Stimulated activated CD4-positive, alpha-beta T cell treated with anti-CD3 and anti-CD28 coated beads, TNF-alpha, amount 100 ng/mL, for 1 hour (primary cell): ENCODE results near the gene MSANTD2.
A peak's percentile ranks its signal among the peaks of the same experiment; 100 is the strongest.

Source experiments
- DNase-seq, 3 donors: peaks; one replicate each; pipeline ENCODE4 v3.0.0-alpha.2; 2020; ENCODE audit warnings: low read depth in 3 of 3, low spot score in 1 of 3

MSANTD2 gene

DNA sequence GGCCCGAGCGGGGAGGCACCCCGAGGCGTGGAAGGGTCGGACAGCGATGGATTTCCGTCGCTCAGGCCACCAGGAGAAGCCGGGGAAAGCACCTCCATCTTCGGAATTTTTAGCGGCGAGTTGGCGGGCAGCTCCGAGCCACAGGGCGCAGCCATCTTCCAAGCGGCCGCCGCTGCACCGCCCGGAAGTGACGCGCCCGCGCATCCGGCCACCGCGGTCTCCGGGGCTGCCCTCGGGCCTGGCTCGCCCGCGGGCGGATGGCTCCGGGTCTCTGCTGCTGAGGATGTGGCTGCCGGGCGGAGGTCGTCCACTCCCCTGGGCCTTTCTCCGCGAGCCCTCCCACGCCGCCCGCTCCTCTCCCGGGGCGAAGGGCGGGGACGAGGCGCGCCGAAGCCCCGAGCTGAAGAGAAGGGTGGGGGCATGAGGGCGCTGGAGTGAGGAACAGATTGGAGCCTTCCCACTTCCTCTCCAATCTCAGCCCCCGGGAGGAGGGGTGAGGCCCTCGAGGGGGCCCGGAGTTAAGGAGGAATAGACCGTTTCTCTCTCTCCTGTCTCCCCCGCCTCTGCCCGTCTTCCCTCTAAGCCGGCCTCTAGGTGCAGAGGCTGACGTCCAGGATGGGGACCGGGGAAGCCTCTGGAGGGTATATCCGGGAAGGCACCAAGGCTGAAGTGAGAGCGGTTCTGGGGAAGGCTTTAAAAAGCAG is at the start of gene MSANTD2:
Gene MSANTD2 (minus strand): TSS at position 181 of the 704 bp plus-strand sequence. CDS start 26 bp downstream, at position 155.
- DNase-seq, result peak; percentile 37 to 66 (median 52)

DNA sequence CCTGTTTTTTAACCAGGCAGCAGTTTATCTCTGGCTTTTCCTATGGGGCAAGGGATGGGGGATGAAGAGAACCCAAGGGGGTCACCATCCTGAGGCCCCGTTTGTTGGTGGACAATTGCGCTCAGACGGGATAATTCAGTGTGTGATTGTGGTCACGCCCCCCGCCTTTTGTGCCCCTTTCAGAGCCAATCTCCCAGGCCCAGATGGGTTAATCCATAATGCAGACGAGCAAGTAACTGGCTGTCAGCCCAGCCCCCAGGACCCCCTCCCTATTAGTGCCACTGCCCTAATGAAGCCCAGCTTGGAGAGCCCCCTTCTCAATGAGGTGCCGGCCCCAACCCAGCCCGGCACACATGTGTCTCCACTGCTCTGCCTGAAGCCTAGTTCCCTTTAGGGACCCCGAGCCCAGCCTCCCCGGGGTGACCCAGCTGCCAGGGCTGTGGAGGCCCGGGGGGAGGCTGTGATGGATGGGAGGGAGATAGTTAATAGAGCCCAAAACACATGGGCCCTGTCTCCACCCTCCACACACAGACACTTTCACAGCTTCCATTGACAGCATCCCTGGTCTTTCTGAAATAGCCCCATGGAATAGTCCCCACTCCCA is 46.0 kb upstream of the MSANTD2 start:
- DNase-seq, result no peak

DNA sequence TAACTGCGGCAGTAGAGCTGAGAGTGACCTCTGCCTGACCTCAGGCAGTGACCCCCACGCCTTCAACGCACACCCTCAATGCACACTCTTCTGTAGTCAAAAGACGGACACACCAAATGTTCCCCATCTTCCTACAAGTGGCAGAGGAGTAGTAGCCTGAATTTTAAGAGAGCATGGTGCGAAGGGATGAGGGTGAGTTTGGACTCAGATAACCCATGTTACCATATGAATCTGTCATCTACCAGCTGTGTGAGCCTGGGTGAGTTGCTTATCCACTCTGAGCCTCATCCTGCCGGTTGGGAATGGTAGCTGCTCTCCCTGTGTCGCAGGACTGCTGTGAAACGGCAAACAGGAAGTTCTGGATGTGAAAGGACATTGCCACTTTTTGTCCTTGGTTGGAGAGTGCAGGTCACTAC is 44.5 kb upstream of the MSANTD2 start:
- no peak for DNase-seq

DNA sequence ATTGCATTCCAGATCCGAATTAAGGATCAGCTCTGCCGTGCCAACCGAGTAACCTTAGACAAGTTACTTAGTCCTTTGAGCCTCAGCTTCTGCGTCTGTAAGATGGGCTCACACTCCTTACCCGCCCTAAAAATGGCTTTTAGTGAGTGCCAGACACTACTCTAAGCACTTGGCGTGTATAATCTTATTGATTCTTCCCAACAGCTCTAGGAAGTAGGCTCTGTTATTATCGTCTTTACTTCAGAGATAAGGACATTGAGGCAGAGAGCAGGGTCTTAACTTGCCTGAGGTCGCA is 43.4 kb upstream of the MSANTD2 start:
- no peak for DNase-seq

DNA sequence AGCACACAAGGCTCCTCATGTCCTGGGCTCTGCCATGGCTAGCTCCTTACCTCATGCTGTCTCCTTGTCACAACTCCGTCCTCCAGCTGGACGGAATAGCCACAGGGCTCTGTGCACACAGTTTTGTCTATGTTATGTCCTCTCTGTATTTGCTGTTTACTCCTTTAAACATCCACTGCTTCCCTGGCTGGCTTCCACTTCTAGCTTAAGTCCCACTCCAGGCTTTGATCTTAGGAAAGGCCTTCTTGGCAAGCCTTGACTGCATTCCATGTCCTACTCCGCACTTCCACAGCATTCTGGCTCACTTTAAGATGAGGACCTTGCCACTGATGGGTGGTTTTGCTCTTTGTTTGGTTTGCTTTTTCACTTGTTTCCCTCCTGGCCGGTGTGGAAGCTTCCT is 42.1 kb upstream of the MSANTD2 start:
- DNase-seq, result no peak

DNA sequence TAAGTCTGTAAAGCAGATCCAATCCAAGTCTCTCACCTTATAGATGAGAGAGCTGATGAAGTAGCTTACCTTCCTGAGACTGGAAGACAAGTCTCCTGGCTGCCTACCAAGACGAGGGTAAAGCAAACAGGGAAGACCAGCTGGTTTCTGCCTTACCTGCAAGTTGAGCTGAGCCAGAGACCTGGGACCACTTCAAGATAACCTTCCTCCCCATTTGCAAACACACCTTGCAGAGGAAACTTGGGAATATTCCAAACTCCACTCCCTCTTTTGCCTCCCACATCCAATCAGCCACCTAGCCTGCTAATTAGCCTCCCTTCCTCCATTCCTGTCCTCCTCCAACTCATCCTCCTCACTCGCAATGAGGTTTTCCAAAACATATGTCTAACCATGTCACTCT is 41.6 kb upstream of the MSANTD2 start:
- no peak for DNase-seq

DNA sequence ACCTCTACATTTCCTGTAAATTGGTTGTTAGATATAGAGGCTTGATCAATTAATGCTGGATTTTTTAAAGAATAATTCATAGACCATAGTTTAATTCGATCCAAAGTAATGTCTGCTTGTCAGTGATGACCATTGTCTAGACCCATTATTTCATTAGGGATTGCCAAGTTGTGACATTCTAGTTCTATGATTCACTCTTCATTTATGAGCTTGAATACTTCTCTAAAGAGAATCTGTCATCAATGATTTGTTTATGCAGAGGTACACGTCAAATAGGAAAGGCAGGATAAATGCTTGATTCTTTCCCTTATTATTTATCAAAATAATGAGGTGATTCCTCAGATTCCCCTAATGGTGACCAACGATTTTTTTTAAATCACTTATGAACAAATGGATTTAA is 41.0 kb upstream of the MSANTD2 start:
- DNase-seq, result no peak

DNA sequence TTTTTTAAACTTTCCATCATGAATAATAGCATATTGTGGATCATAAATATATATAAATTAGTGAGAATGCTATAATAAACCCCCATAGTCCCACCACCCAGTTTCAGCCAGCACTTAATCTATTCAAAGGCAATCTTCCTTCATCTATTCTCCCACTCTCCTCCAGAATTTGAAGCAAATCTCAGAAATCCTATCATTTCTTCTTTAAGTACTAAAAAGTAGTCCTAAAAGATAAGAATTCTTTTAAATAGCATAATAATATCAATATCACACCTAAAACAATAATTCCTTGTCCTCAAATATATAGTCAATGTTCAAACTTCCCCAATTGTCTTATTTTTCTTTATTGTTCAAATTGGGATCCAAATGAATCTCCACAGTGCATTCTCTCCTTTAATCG is 40.5 kb upstream of the MSANTD2 start:
- no peak for DNase-seq

DNA sequence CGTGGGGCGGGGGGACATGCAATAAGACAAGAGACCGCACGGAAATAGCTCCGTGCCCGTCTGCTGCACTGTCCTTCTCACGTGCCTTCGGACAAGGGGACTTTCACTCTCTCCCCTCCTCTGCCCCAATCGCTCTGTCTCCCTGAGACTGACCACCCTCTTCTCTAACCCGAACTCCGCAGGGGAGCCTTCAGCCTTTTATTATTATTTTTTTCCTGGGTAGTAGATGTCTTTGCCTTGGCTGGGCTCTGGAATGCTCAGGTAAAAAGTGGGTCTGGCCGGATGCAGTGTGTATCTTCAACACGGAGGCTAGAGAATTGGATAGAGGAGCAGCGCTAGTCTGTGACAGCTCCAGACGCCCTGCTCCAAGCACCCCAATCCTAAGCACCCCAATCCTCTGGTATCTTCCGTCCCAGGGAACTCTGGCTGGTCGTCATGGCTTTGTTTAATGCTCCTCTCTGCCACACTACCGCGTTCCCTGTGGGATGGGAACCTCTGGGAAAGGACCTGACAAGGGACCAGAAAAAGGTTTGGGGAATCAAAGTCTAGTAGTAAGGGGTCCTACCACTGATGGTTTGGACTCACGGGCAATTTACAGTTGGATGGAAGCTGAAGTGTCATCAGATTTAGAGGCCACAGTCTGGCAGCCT is 39.9 kb upstream of the MSANTD2 start:
- no peak for DNase-seq

DNA sequence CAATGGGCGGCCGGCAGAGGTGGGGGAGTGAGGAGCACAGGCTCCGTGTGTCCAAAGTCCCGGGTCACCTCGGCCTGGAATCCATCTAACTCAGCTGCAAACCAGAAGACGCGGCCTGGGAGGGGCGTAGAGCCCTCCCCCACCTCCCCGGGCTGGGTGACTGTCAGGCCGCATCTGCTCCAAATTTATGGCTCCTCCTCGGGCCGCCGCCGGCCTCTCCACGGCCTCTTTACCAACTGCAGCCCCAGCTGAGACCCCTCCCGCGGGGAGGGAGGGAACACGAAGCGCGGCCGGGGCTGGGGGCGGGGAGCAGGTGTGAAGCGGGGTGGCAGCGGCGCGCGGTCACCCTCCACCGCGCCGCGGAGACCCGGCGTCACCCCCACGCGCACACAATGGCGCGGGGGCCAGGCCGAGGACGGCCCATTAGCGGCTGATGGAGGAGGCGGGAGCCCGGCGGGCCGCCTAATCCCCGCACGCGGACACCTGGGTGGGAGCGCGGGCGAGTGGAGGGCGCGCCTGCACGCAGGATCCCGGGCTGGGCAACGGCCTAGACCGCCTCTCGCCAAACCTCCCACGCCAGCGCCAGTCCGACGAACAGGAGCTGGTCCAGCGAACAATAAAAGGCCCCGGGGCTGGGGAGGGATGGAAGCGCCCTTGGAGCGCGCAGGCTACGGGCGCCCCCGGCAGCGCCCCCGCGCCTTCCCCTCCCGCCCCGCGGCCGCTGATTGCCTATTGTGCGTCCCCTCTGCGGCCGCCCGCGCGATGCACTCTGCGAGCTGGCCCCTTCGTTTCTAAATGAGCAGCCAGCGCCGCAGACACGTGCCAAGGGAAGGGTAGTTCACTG is 39.1 kb upstream of the MSANTD2 start:
- DNase-seq, result no peak

DNA sequence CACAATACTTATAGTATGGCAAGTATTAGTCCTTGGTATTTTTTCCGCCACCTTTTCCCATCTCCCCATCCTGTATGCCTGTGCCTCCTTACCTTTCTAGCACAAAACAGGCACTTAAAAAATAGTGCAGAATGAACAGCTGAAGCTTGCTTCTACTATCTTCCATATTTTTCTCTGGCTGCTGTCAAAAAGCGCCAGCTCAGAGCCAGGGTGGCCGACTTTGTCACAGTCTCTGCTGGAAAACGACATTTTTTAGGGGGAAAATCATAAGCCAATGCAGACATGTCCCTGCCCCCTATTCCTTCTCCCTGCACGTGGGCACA is 38.6 kb upstream of the MSANTD2 start:
- DNase-seq, result no peak

DNA sequence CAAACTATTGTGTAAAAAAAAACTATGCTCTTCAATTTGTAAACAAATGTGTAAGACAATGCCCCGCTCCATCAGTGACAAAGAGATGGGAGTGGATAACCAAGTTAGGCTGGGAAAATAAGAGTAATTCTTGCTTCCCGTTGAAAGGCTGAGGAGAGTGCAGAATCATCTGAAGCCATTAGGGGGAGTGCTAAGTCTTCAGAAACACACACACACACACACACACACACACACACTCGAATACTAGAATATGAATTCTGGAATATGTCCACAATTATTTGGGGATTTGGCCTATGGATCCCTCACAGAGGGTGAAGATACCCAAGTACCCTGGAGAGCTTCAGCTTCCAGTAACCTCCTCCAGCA is 37.3 kb upstream of the MSANTD2 start:
- no peak for DNase-seq

DNA sequence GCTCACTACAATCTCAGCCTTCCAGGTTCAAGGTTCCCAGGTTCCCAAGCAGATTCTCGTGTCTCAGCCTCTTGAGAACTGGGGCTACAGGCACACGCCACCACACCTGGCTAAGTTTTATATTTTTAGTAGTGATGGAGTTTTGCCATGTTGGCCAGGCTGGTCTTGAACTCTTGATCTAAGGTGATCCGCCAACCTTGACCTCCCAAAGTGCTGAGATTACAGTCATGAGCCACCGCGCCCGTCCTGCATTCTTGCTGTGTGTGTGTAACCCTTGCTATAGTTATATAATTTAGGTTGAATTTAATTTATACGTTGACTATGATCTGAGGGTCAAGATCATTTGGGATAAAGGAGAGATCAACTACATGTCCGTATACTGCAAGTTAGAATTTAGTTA is 35.7 kb upstream of the MSANTD2 start:
- no peak for DNase-seq

DNA sequence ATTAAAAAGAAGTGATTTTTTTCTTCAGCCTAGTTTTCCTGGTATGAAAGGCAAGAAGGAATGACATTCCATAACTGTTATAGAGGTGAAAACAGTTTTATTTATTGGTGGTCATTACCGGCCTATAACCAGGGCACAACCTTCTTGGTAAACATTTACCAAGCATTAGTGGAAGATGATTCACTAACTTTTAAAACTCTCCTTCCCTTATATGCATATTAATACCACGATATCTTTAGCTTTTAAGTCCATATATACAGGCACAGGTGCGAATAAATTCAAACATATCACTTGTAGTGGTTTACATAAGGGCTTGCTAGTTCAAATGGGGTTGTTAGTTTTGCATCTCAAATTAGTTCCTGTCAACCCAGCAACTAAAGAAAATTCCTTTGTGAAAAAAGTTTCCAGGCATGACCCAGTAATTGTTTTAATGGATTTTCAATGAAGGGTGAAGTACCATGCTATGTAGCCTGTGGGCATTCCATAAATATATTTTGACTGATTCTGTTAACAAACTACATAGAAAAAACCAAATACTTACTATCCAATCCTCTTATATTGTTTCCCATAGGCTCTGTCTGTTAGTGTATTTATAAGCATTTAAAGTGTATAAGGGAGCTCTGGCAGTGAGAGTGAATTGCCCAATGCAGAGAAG is 34.4 kb upstream of the MSANTD2 start:
- no peak for DNase-seq

DNA sequence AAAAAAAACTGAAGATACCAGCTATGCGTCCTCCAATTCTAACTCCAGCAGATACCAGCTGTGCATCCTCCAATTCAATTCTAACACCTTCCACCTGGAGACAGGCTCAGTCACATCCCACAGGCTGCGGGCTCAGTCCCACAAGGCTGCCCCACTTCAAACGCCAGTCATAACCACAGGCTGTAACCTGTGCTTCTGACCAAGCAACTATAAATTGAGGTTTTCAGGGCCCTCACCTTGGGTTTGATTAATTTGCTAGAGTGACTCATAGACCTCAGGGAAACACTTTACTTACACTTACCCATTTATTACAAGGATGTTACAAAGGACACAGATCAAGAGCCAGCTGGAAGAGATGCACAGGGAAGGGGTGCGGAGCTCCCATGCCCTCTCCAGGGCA is 32.4 kb upstream of the MSANTD2 start:
- DNase-seq, result no peak

DNA sequence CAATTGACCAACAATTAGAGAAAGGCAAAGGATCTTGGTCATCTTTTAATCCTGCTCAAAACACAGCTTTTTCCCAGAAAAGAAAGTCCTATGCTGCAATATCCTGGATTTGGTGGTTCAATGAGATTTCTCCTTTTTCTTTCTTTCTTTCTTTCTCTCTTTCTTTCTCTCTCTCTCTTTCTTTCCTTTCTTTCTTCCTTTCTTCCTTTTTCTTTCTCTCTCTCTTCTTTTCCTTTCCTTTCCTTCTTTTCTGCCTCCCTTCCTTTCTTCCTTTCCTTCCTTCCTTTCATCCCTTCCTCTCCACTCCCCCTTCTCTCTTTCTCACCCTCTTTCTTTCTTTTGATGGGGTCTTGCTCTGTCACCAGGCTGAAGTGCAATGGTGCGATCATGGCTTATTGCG is 31.7 kb upstream of the MSANTD2 start:
- DNase-seq, result no peak

DNA sequence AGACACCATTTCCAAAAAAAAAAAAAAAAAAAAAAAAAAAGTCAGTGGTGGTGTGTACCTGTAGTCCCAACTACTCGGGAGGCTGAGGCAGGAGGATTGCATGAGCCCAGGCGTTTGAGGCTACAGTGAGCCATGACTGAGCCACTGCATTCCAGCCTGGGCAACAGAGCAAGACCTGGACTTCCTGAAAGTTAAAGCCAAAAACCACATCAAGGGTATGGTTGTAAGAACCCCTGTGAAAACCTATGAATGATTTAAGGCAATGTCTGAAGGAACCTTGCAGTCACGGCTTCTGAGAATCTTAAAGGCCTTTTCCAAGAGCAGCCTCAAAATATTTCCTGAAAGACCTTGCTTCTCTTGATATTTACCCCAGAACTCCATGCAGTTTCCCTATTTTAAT is 30.5 kb upstream of the MSANTD2 start:
- no peak for DNase-seq

DNA sequence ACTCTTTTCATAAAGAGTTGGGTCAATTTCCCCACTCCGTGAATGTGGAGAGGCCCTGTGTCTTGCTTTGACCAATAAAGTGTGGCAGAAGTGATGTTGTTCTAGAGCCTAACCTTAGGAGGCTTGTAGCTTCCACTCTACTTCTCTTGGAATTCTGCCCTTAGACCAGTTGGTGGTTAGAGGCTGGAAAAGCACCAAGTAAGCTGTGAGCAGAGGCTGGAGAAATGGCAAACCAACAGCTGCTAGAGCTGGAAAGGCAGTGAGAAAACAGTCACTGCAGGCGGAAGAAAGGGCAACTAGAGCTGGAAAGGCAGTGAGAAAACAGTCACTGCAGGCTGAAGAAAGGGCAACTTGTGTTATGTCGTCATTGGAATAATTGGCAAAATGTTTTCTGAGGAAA is 29.8 kb upstream of the MSANTD2 start:
- DNase-seq, result no peak

DNA sequence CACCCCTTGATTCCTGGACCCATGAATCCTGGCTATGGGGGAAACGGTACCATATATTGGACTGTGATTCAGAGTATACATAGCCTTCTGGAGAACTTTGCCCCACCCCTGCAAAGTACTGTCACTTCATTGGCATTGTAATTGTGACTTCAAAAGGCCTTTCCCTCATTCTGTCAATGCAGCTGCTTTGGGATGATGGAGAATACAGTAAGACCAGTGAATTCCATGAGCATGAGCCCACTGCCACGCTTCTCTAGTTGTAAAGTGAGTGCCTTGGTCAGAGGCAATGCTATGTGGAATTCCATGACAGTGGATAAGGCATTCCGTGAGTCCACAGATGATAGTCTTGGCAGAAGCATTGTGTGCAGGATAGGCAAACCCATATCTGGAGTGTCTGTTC is 25.7 kb upstream of the MSANTD2 start:
- no peak for DNase-seq

DNA sequence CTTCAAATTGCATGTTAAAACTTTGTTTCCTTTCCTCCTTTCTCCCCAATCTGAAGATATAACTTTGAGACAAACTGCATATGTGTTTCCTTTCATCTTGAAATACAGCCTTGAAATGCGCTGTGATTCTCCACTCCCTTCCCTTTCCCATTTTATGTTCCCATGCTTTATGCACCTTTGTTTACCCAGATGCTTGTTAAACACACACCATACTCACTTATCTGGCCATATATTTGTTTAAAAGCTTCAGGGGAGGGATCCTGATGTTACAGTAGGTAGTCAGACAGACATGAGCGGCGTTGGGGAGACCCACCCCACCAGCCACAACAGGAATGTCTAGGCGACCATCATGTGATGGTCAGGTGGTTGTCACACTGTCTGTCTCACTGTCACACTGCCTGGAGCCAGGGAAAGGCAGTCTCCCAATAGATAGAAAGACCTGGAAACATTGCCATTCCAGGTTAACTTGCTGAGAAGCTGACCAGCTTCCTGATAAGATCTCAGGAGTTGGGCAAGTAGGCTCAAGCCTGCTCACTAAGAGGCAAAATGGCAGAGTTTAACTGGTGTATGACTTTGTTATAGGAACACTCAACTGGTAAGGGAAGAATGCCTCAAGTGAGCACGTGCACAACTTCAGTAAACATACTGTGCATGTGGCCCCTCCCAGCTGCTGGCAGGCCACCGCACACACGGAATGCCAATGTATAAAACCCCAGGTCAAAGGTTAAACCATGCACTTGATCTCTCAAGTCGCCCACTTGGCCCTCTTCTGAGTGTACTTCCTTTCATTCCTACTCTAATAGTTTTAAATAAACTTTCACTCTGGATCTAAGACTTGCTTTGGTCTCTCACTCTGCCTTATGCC is 23.5 kb upstream of the MSANTD2 start:
- no peak for DNase-seq
